ENCODE results near the gene NR3C2. TPM values are rescaled to one million over a fixed set of nuclear protein-coding genes. Genes with fewer than 3 reads are reported as not detected.

NR3C2 gene
- total RNA-seq, 1 experiment from 2014 or later: 1.6 TPM

DNA sequence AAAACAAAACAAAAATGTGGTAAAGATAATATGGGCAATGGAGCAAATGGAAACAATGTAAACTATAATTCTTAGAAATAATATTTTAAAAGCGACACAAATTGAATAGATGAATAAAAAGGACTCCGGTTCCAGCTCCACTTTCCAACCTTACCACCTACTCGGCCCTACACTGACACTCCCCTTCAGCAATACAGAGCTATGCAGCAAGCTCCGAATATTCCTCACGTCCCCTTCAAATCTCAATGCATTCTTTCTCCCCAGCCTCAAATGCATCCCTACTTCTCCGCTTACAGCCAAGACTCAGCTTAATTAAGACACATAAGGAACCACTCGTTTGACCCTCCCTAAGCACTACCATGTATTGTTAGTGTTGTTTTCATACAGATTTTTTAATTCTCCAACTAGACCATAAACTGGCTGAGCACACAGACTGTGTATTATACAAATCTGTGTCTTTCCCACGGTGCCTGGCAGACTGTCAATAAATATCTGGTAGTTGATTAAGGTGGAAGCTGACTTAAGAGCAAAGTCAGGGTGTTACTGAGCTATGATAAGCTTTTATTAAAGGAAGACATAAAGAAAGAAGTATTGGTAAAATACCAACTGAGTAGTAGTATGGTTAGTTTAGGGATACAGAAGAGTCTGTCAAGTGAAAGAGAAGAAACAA, 219.1 kb downstream of the NR3C2 start:
- ChIA-PET POLR2A (ENCODE audit: low non-redundant PET) (no interaction called here), CTCF (no interaction called here)
- BruUV-seq (replicated peaks): no TSS peak
- no peak overlapping the region for H3K4me3 ChIP-seq (ENCODE audit: low read depth, low read length, poor library complexity, severe bottlenecking)
- H3K9me3 ChIP-seq (ENCODE audit: low read depth, low read length, poor library complexity, severe bottlenecking): no peaks in the 10 kb centered on the region
- no peaks in the 10 kb centered on the region for H3K27me3 ChIP-seq (replicated peaks; ENCODE audit: insufficient read depth, low read depth, low read length, poor library complexity)
- no peak overlapping the region for H3K27ac ChIP-seq (ENCODE audit: low read depth, low read length, poor library complexity, severe bottlenecking)
- no peaks in the 10 kb centered on the region for H3K4me1 ChIP-seq (ENCODE audit: insufficient read depth, low read length, poor library complexity, severe bottlenecking)
- TF ChIP-seq EZH2 (IDR thresholded peaks at IDR 0.05; ENCODE audit: borderline replicate concordance, low read depth, low read length, poor library complexity, severe bottlenecking): no peak
- TF ChIP-seq, protein P1, sequence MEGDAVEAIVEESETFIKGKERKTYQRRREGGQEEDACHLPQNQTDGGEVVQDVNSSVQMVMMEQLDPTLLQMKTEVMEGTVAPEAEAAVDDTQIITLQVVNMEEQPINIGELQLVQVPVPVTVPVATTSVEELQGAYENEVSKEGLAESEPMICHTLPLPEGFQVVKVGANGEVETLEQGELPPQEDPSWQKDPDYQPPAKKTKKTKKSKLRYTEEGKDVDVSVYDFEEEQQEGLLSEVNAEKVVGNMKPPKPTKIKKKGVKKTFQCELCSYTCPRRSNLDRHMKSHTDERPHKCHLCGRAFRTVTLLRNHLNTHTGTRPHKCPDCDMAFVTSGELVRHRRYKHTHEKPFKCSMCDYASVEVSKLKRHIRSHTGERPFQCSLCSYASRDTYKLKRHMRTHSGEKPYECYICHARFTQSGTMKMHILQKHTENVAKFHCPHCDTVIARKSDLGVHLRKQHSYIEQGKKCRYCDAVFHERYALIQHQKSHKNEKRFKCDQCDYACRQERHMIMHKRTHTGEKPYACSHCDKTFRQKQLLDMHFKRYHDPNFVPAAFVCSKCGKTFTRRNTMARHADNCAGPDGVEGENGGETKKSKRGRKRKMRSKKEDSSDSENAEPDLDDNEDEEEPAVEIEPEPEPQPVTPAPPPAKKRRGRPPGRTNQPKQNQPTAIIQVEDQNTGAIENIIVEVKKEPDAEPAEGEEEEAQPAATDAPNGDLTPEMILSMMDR (conservative IDR thresholded peaks at IDR 0.05; ENCODE audit: low read depth, low read length): no peak
- no peak for DNase-seq (ENCODE audit: low spot score)
- intact Hi-C loops (cut with micrococcal nuclease; ENCODE audit: unreplicated experiment): no loop called here
- H3K36me3 ChIP-seq (ENCODE audit: insufficient read depth, low read length, poor library complexity, severe bottlenecking): no peaks in the 10 kb centered on the region

DNA sequence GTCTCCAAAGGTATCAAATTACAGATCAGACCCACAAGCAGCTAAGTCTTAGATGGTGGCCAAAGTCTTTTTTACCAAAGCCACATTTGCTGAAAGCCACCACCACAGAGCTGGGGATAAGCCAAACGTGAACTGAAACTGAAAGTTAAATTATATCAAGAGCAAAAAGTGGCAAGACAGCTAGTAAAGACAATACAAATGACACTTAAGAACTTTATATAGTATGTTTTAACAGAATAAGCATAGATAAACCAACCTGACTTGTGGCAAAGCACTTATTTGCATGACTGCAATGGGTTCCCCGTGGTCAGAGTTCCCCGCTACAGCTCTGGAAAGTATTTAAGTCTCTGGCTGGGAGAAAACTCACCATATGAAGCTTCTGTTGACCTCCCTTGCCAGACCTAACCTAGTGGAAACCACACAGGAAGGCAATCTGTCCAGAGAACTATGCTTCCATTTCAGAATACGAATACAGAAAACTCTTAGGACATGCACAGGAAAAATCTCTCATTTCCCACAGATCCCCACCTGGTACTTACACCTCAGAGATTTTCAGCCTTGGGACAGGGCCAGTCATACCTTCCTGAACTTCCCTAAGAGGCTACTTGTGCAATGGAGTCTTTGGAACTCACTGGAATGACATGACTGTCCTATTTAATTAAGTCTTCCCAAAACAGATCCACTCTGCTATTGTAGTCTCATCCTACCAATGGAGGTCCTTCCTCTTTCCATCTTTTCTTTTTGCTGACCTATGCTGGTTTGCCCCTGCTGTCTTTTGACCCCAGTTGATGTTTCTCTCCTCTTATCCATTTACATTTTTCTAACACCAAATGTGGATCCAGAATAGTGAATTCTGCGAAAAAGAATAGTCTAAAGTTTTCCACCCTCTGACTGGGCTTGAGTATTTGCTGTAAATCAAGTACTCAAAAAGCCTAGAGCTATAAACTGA, 225.1 kb downstream of the NR3C2 start:
- TF ChIP-seq, protein P1 (conservative IDR thresholded peaks at IDR 0.05; ENCODE audit: low read depth, low read length): no peak
- TF ChIP-seq EZH2 (IDR thresholded peaks at IDR 0.05; ENCODE audit: borderline replicate concordance, low read depth, low read length, poor library complexity, severe bottlenecking): no peak
- no peaks in the 10 kb centered on the region for H3K4me1 ChIP-seq (ENCODE audit: insufficient read depth, low read length, poor library complexity, severe bottlenecking)
- BruUV-seq (replicated peaks): no TSS peak
- intact Hi-C loops (cut with micrococcal nuclease; ENCODE audit: unreplicated experiment): no loop called here
- ChIA-PET CTCF (no interaction called here), POLR2A (ENCODE audit: low non-redundant PET) (no interaction called here)
- no peak overlapping the region for H3K27ac ChIP-seq (ENCODE audit: low read depth, low read length, poor library complexity, severe bottlenecking)
- no peaks in the 10 kb centered on the region for H3K27me3 ChIP-seq (replicated peaks; ENCODE audit: insufficient read depth, low read depth, low read length, poor library complexity)
- no peaks in the 10 kb centered on the region for H3K36me3 ChIP-seq (ENCODE audit: insufficient read depth, low read length, poor library complexity, severe bottlenecking)
- no peak for DNase-seq (ENCODE audit: low spot score)
- H3K4me3 ChIP-seq (ENCODE audit: low read depth, low read length, poor library complexity, severe bottlenecking): no peak overlapping the region
- H3K9me3 ChIP-seq (ENCODE audit: low read depth, low read length, poor library complexity, severe bottlenecking): no peaks in the 10 kb centered on the region

- Histone ChIP-seq H3K36me3 (ENCODE audit: insufficient read depth, low read length, poor library complexity, severe bottlenecking) (no peaks in the 10 kb centered on the region), H3K27ac (ENCODE audit: low read depth, low read length, poor library complexity, severe bottlenecking) (no peak overlapping the region), H3K4me1 (ENCODE audit: insufficient read depth, low read length, poor library complexity, severe bottlenecking) (no peaks in the 10 kb centered on the region), H3K4me3 (ENCODE audit: low read depth, low read length, poor library complexity, severe bottlenecking) (no peak overlapping the region), H3K9me3 (ENCODE audit: low read depth, low read length, poor library complexity, severe bottlenecking) (no peaks in the 10 kb centered on the region), H3K27me3 (replicated peaks; ENCODE audit: insufficient read depth, low read depth, low read length, poor library complexity) (no peaks in the 10 kb centered on the region)
- TF ChIP-seq, protein P1 (conservative IDR thresholded peaks at IDR 0.05; ENCODE audit: low read depth, low read length): no peak
- no peak for TF ChIP-seq EZH2 (IDR thresholded peaks at IDR 0.05; ENCODE audit: borderline replicate concordance, low read depth, low read length, poor library complexity, severe bottlenecking)
- ChIA-PET CTCF (no interaction called here), POLR2A (ENCODE audit: low non-redundant PET) (no interaction called here)
- no peak for DNase-seq (ENCODE audit: low spot score)
- BruUV-seq (replicated peaks): no TSS peak
- intact Hi-C loops (cut with micrococcal nuclease; ENCODE audit: unreplicated experiment): no loop called here
Observed at GRCh38 chr4:148216321-148216720, 225.9 kb downstream of the NR3C2 start.

Measured in A673 (cell line).